Dermis blood vessel endothelial cell (primary cell): ENCODE measurements around the gene BLVRA. TPM values are rescaled to one million over a fixed set of nuclear protein-coding genes. Genes with fewer than 3 reads are reported as not detected.
A peak's percentile ranks its signal among the peaks of the same experiment; 100 is the strongest.

Experiments used
- DNase-seq: peaks from one replicate; pipeline ENCODE4 v3.0.0; 2010
- total RNA-seq: library from RNA; depleted of rRNA; stranded (reverse); fragments of >200 nt; gene quantifications from 2 replicates; pipeline ENCODE4 v1.2.3, GENCODE V29; 2014

Gene BLVRA
- total RNA-seq, 1 donor from 2014 or later = 32.0 TPM

- no peak for DNase-seq
Observed at GRCh38 chr7:43750016-43750887, 8.2 kb upstream of the BLVRA start.

- DNase-seq = no peak
Observed at GRCh38 chr7:43752411-43752810, 6.1 kb upstream of the BLVRA start.

- no peak for DNase-seq
Observed at GRCh38 chr7:43753271-43753810, 5.1 kb upstream of the BLVRA start.

GRCh38 chr7:43753843-43754242, 4.6 kb upstream of the BLVRA start:
- DNase-seq = no peak

GRCh38 chr7:43754596-43754995, 3.9 kb upstream of the BLVRA start:
- DNase-seq = no peak

GRCh38 chr7:43756368-43757072, 2.0 kb upstream of the BLVRA start:
- DNase-seq = no peak

GRCh38 chr7:43757073-43757720, 1.3 kb upstream of the BLVRA start:
- DNase-seq = no peak

- DNase-seq = peak; percentile 55
Observed at GRCh38 chr7:43758822-43759683, 573 bp downstream of the BLVRA start.

- DNase-seq = no peak
Observed at GRCh38 chr7:43760861-43761260, 2.4 kb downstream of the BLVRA start.

- no peak for DNase-seq
Observed at GRCh38 chr7:43761382-43761781, 2.9 kb downstream of the BLVRA start.

- DNase-seq = no peak
Observed at GRCh38 chr7:43761938-43762692, 3.6 kb downstream of the BLVRA start.

- no peak for DNase-seq
Observed at GRCh38 chr7:43763183-43763582, 4.7 kb downstream of the BLVRA start.

GRCh38 chr7:43764039-43764761, 5.7 kb downstream of the BLVRA start:
- no peak for DNase-seq

GRCh38 chr7:43764807-43765491, 6.5 kb downstream of the BLVRA start:
- no peak for DNase-seq

- no peak for DNase-seq
Observed at GRCh38 chr7:43766564-43766963, 8.1 kb downstream of the BLVRA start.

GRCh38 chr7:43767311-43767710, 8.8 kb downstream of the BLVRA start:
- DNase-seq = no peak

- DNase-seq = no peak
Observed at GRCh38 chr7:43768201-43768886, 9.9 kb downstream of the BLVRA start.

- DNase-seq = no peak
Observed at GRCh38 chr7:43768887-43769272, 10.4 kb downstream of the BLVRA start.

GRCh38 chr7:43769281-43769680, 10.8 kb downstream of the BLVRA start:
- DNase-seq = no peak
